PC-9 (cell line): ENCODE results near the gene ADGRF1. TPM values are rescaled to one million over a fixed set of nuclear protein-coding genes. Genes with fewer than 3 reads are reported as not detected.

ENCODE experiments used
- BruUV-seq: library from RNA; stranded (reverse); fragments of 400-500 nt; replicated peaks from 2 replicates; lab custom pipeline; 2021; lab: Mats Ljungman, UMichigan
- CTCF ChIA-PET: fragments of 300-600 bp; sonication (Branson Sonifier 250); formaldehyde crosslinking; loops from one replicate; lab custom pipeline; 2022; ENCODE audit warnings: antibody characterized with exemption; lab: Charles Lee
- POLR2A ChIA-PET: fragments of 300-600 bp; sonication (Branson Sonifier 250); formaldehyde crosslinking; loops from one replicate; lab custom pipeline; 2022; ENCODE audit warnings: antibody characterized with exemption; ENCODE audit not compliant: unreplicated experiment; lab: Charles Lee
- DNase-seq, 2 experiments: peaks; one replicate each; pipeline versions ENCODE4 v3.0.0 to v3.0.0-alpha.2; 2015 to 2022; ENCODE audit warnings: mixed read lengths in 1 of 2
- H2AFZ ChIP-seq: fragments of 200-600 bp; sonication (generic); 2 replicates; pipeline ENCODE4 v1.8.1; 2017; ENCODE audit warnings: antibody characterized with exemption
- H3F3A ChIP-seq: fragments of 200-600 bp; sonication (generic); 2 replicates; pipeline ENCODE4 v1.8.1; 2017; ENCODE audit warnings: antibody characterized with exemption, mild to moderate bottlenecking, low read depth; ENCODE audit not compliant: insufficient read depth
- H3K27ac ChIP-seq: fragments of 200-600 bp; sonication (generic); 2 replicates; pipeline ENCODE4 v1.6.1; 2016; ENCODE audit warnings: mixed run types
- H3K27me3 ChIP-seq: fragments of 200-600 bp; sonication (generic); 2 replicates; pipeline ENCODE4 v1.6.1; 2016; ENCODE audit warnings: low read depth, mixed run types; ENCODE audit not compliant: insufficient read depth
- H3K36me3 ChIP-seq: fragments of 200-600 bp; sonication (generic); 2 replicates; pipeline ENCODE4 v1.6.1; 2016; ENCODE audit warnings: low read depth, mixed run types
- H3K4me1 ChIP-seq: fragments of 200-600 bp; sonication (generic); replicated peaks from 2 replicates; pipeline ENCODE4 v1.6.1; 2016; ENCODE audit warnings: mixed run types; ENCODE audit not compliant: insufficient read depth
- H3K4me2 ChIP-seq: fragments of 200-600 bp; sonication (generic); 2 replicates; pipeline ENCODE4 v1.6.1; 2017; ENCODE audit warnings: mixed run types
- H3K4me3 ChIP-seq: fragments of 200-600 bp; sonication (generic); 2 replicates; pipeline ENCODE4 v1.6.1; 2016; ENCODE audit warnings: mixed run types
- H3K79me2 ChIP-seq: fragments of 200-600 bp; sonication (generic); 2 replicates; pipeline ENCODE4 v1.6.1; 2017; ENCODE audit warnings: low read depth, mixed run types
- H3K9me2 ChIP-seq: fragments of 200-600 bp; sonication (generic); 2 replicates; pipeline ENCODE4 v1.8.1; 2017; ENCODE audit warnings: mild to moderate bottlenecking; ENCODE audit not compliant: insufficient read depth
- H3K9me3 ChIP-seq: fragments of 200-600 bp; sonication (generic); 2 replicates; pipeline ENCODE4 v1.8.1; 2016; ENCODE audit warnings: low read depth; ENCODE audit not compliant: insufficient read depth
- H4K20me1 ChIP-seq: fragments of 200-600 bp; sonication (generic); 2 replicates; pipeline ENCODE4 v1.8.1; 2017; ENCODE audit not compliant: insufficient read depth
- CTCF ChIP-seq: fragments of 200-600 bp; sonication (generic); conservative IDR thresholded peaks from 2 replicates; pipeline ENCODE4 v1.6.1; 2017; ENCODE audit warnings: mixed run types, antibody characterized with exemption, mild to moderate bottlenecking, moderate library complexity
- EZH2 ChIP-seq: fragments of 200-600 bp; sonication (generic); IDR thresholded peaks from 2 replicates; pipeline ENCODE4 v1.8.0; 2017; ENCODE audit warnings: antibody characterized with exemption, low read depth
- intact Hi-C: fragments of 100-400 bp; cut with micrococcal nuclease; formaldehyde crosslinking; loops from one replicate; pipeline ENCODE4 v1.10.0; 2022; ENCODE audit not compliant: unreplicated experiment
- total RNA-seq: library from RNA; stranded (reverse); gene quantifications from 2 replicates; pipeline ENCODE4 v1.2.3, GENCODE V29; 2021

ADGRF1 gene
- total RNA-seq, 1 experiment from 2014 or later = 162 TPM

GRCh38 chr6:47086051-47086770, 44.1 kb upstream of the ADGRF1 start:
- H3K36me3 ChIP-seq = no peaks in the 10 kb centered on the region
- intact Hi-C loops = no loop called here
- H3K79me2 ChIP-seq = no peaks in the 10 kb centered on the region
- peak in 1 of 2 experiments; percentile 38 for DNase-seq
- no peak overlapping the region for H3K4me2 ChIP-seq
- BruUV-seq = no TSS peak
- ChIA-PET CTCF (no interaction called here), POLR2A (no interaction called here)
- no peak overlapping the region for H3K27ac ChIP-seq
- H3K9me3 ChIP-seq = peaks cover 6% of the 10 kb centered on the region; the same call in 1 of the 2 replicates
- TF ChIP-seq CTCF = no peak
- TF ChIP-seq EZH2 = no peak
- no peak overlapping the region for H2AFZ ChIP-seq
- no peaks in the 10 kb centered on the region for H3K9me2 ChIP-seq
- no peaks in the 10 kb centered on the region for H4K20me1 ChIP-seq
- H3K4me3 ChIP-seq = no peak overlapping the region
- H3F3A ChIP-seq = peaks cover 12% of the 10 kb centered on the region; the same call in 1 of the 2 replicates
- peaks cover 21% of the 10 kb centered on the region for H3K4me1 ChIP-seq
- no peaks in the 10 kb centered on the region for H3K27me3 ChIP-seq

- ChIA-PET POLR2A (interaction anchor here (0.6 kb wide), 1 partner anchor 14 kb away, joined by 3 read pairs; no protein-coding TSS in a partner anchor), CTCF (no interaction called here)
- Histone ChIP-seq H3K27ac (no peak overlapping the region), H2AFZ (no peak overlapping the region), H4K20me1 (no peaks in the 10 kb centered on the region), H3F3A (peaks cover 12% of the 10 kb centered on the region; the same call in 1 of the 2 replicates), H3K4me3 (no peak overlapping the region), H3K4me1 (peaks cover 21% of the 10 kb centered on the region), H3K4me2 (no peak overlapping the region), H3K27me3 (no peaks in the 10 kb centered on the region), H3K9me2 (no peaks in the 10 kb centered on the region), H3K79me2 (no peaks in the 10 kb centered on the region), H3K9me3 (peaks cover 6% of the 10 kb centered on the region; the same call in 1 of the 2 replicates), H3K36me3 (no peaks in the 10 kb centered on the region)
- intact Hi-C loops = no loop called here
- BruUV-seq = no TSS peak
- no peak for TF ChIP-seq EZH2
- TF ChIP-seq CTCF = no peak
- no peak for DNase-seq
Observed at GRCh38 chr6:47084610-47085009, 42.5 kb upstream of the ADGRF1 start.

DNA sequence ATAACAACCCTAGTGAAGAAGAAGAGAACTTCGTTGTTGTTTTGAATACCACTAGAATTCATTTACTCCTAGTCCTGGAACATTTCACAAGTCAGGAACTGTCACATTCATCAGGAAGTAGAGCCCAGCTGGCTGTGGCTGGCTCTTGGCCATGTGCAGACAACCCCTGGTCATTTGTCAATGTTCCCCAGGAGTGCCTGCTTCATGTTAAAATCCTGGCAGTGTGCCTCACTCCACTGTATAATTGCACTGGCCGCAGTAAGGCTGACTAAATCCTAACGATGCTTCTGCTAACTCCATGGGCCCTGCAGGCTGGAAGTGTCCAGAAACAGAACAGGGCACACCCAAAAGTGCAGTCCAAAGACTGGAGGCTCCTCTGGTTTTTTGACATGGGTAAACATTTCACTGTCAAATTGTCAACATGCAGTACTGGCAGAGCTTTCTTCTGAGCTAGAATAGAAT, 41.5 kb upstream of the ADGRF1 start:
- Histone ChIP-seq H3K79me2 (no peaks in the 10 kb centered on the region), H4K20me1 (no peaks in the 10 kb centered on the region), H3K27me3 (no peaks in the 10 kb centered on the region), H3F3A (peaks cover 12% of the 10 kb centered on the region; the same call in 1 of the 2 replicates), H3K9me3 (peaks cover 6% of the 10 kb centered on the region; the same call in 1 of the 2 replicates), H3K36me3 (no peaks in the 10 kb centered on the region), H3K9me2 (no peaks in the 10 kb centered on the region), H3K27ac (no peak overlapping the region), H3K4me1 (peaks cover 21% of the 10 kb centered on the region), H3K4me3 (no peak overlapping the region), H3K4me2 (no peak overlapping the region), H2AFZ (no peak overlapping the region)
- BruUV-seq = no TSS peak
- CTCF ChIA-PET = no interaction called here
- intact Hi-C loops = loop anchor here (1.0 kb wide), 1 partner anchor 24 kb away; no protein-coding TSS in a partner anchor
- DNase-seq = peak; percentile 53 to 81
- no peak for TF ChIP-seq CTCF
- TF ChIP-seq EZH2 = no peak
- POLR2A ChIA-PET = no interaction called here
